H9 (cell line): ENCODE results near the gene ARHGAP26. TPM values are rescaled to one million over a fixed set of nuclear protein-coding genes. Genes with fewer than 3 reads are reported as not detected.

Experiments
- DNase-seq: peaks from one replicate; pipeline ENCODE4 v3.0.0-alpha.2; 2017
- H2AFZ ChIP-seq: one replicate; pipeline ENCODE4 v1.6.1; 2013; ENCODE audit warnings: mild to moderate bottlenecking, low read length, control low read depth, moderate library complexity
- H2AK5ac ChIP-seq: 2 replicates; pipeline ENCODE4 v1.6.1; 2013; ENCODE audit warnings: low read length, control low read depth, mixed read lengths; ENCODE audit not compliant: insufficient read length
- H2BK120ac ChIP-seq: one replicate; pipeline ENCODE4 v1.6.1; 2013; ENCODE audit warnings: low read depth, mild to moderate bottlenecking, low read length, control low read depth, inconsistent platforms; ENCODE audit not compliant: poor library complexity, severe bottlenecking
- H2BK12ac ChIP-seq: 2 replicates; pipeline ENCODE4 v1.6.1; 2013; ENCODE audit warnings: low read length, control low read depth, mixed read lengths, low read depth; ENCODE audit not compliant: insufficient read length
- H2BK15ac ChIP-seq: 2 replicates; pipeline ENCODE4 v1.6.1; 2013; ENCODE audit warnings: low read depth, low read length, control low read depth
- H2BK20ac ChIP-seq: one replicate; pipeline ENCODE4 v1.6.1; 2013; ENCODE audit warnings: low read depth, mild to moderate bottlenecking, low read length, control low read depth, inconsistent platforms; ENCODE audit not compliant: poor library complexity, severe bottlenecking
- H2BK5ac ChIP-seq: 2 replicates; pipeline ENCODE4 v1.6.1; 2013; ENCODE audit warnings: low read length, control low read depth, mixed read lengths; ENCODE audit not compliant: insufficient read length
- H3K14ac ChIP-seq: 2 replicates; pipeline ENCODE4 v1.6.1; 2013; ENCODE audit warnings: low read length, control low read depth; ENCODE audit not compliant: insufficient read depth
- H3K18ac ChIP-seq: 2 replicates; pipeline ENCODE4 v1.6.1; 2013; ENCODE audit warnings: low read depth, mild to moderate bottlenecking, mixed read lengths, low read length, control low read depth; ENCODE audit not compliant: insufficient read length
- H3K23ac ChIP-seq: 2 replicates; pipeline ENCODE4 v1.6.1; 2013; ENCODE audit warnings: low read length, control low read depth, mixed read lengths, low read depth; ENCODE audit not compliant: insufficient read length
- H3K23me2 ChIP-seq: 2 replicates; pipeline ENCODE4 v1.6.1; 2013; ENCODE audit warnings: low read depth, mild to moderate bottlenecking, mixed read lengths, low read length, control low read depth; ENCODE audit not compliant: insufficient read length, poor library complexity, severe bottlenecking
- H3K27ac ChIP-seq: 2 replicates; pipeline ENCODE4 v1.5.1; 2013; ENCODE audit warnings: low read length, control low read depth, mixed read lengths, low read depth; ENCODE audit not compliant: insufficient read length
- H3K27me3 ChIP-seq: 2 replicates; pipeline ENCODE4 v1.6.1; 2013; ENCODE audit warnings: low read length, control low read depth, inconsistent platforms; ENCODE audit not compliant: insufficient read depth
- H3K4ac ChIP-seq: 2 replicates; pipeline ENCODE4 v1.6.1; 2013; ENCODE audit warnings: low read depth, mild to moderate bottlenecking, control low read depth, inconsistent platforms, low read length, moderate library complexity
- H3K4me1 ChIP-seq: 2 replicates; pipeline ENCODE4 v1.6.1; 2013; ENCODE audit warnings: low read length, control low read depth, inconsistent platforms; ENCODE audit not compliant: insufficient read depth
- H3K4me2 ChIP-seq: 2 replicates; pipeline ENCODE4 v1.6.1; 2013; ENCODE audit warnings: low read length, control low read depth, mixed read lengths; ENCODE audit not compliant: insufficient read length, insufficient read depth
- H3K56ac ChIP-seq: 2 replicates; pipeline ENCODE4 v1.6.1; 2013; ENCODE audit warnings: low read depth, mild to moderate bottlenecking, mixed read lengths, low read length, control low read depth; ENCODE audit not compliant: insufficient read length
- H3K79me1 ChIP-seq: 2 replicates; pipeline ENCODE4 v1.6.1; 2013; ENCODE audit warnings: low read depth, mild to moderate bottlenecking, moderate library complexity, low read length, control low read depth, inconsistent platforms; ENCODE audit not compliant: insufficient read depth, poor library complexity, severe bottlenecking
- H3K79me2 ChIP-seq: 2 replicates; pipeline ENCODE4 v1.6.1; 2013; ENCODE audit warnings: low read length, control low read depth, inconsistent platforms; ENCODE audit not compliant: insufficient read depth
- H3K9ac ChIP-seq: 2 replicates; pipeline ENCODE4 v1.6.1; 2013; ENCODE audit warnings: low read length, control low read depth, mixed read lengths; ENCODE audit not compliant: insufficient read length; ENCODE audit errors: extremely low read depth
- H3K9me3 ChIP-seq: one replicate; pipeline ENCODE4 v1.6.1; 2013; ENCODE audit warnings: low read depth, low read length, inconsistent platforms; ENCODE audit not compliant: control insufficient read depth
- H3T11ph ChIP-seq: one replicate; pipeline ENCODE4 v1.6.1; 2013; ENCODE audit warnings: mild to moderate bottlenecking, low read length, control low read depth, inconsistent platforms
- H4K20me1 ChIP-seq: one replicate; pipeline ENCODE4 v1.6.1; 2013; ENCODE audit not compliant: control insufficient read depth, insufficient read length, insufficient read depth
- H4K5ac ChIP-seq: 2 replicates; pipeline ENCODE4 v1.6.1; 2013; ENCODE audit warnings: low read depth, mild to moderate bottlenecking, mixed read lengths, low read length, control low read depth; ENCODE audit not compliant: insufficient read length
- H4K8ac ChIP-seq: replicated peaks from 2 replicates; pipeline ENCODE4 v1.6.1; 2013; ENCODE audit warnings: low read length, control low read depth, mixed read lengths, low read depth; ENCODE audit not compliant: insufficient read length
- H4K91ac ChIP-seq: 2 replicates; pipeline ENCODE4 v1.6.1; 2013; ENCODE audit warnings: low read depth, mild to moderate bottlenecking, moderate library complexity, mixed read lengths, low read length, control low read depth; ENCODE audit not compliant: insufficient read length
- H3K27ac Mint-ChIP-seq, 3 experiments: 2 replicates in 2 of 3; 3 replicates in 1 of 3; pipeline ENCODE4 v1.8.0; 2020 to 2021; ENCODE audit warnings: mixed read lengths in 3 of 3, mild to moderate bottlenecking in 1 of 3, moderate library complexity in 1 of 3
- H3K27me3 Mint-ChIP-seq: 2 replicates; pipeline ENCODE4 v1.8.0; 2021; ENCODE audit warnings: low read depth, mild to moderate bottlenecking, moderate library complexity, mixed read lengths
- H3K36me3 Mint-ChIP-seq, 3 experiments: 2 replicates in 2 of 3; 3 replicates in 1 of 3; pipeline ENCODE4 v1.8.0; 2020 to 2021; ENCODE audit warnings: low read depth in 3 of 3, mixed read lengths in 3 of 3; ENCODE audit not compliant: insufficient read depth in 1 of 3
- H3K4me1 Mint-ChIP-seq, 2 experiments: 2 replicates each; pipeline ENCODE4 v1.8.0; 2020; ENCODE audit warnings: mixed read lengths in 2 of 2
- H3K4me3 Mint-ChIP-seq, 2 experiments: 2 replicates in 1 of 2; 3 replicates in 1 of 2; pipeline ENCODE4 v1.8.0; 2020 to 2021; ENCODE audit warnings: mild to moderate bottlenecking in 2 of 2, mixed read lengths in 2 of 2, moderate library complexity in 1 of 2
- H3K9me3 Mint-ChIP-seq, 2 experiments: 2 replicates in 1 of 2; 3 replicates in 1 of 2; pipeline ENCODE4 v1.8.0; 2020; ENCODE audit warnings: mild to moderate bottlenecking in 2 of 2, mixed read lengths in 2 of 2, moderate library complexity in 1 of 2
- WGBS: extraction: QIAGEN DNeasy Blood & Tissue Kit; methylation state at CpG from one replicate; pipeline ENCODE4 v1.1.7; 2013; ENCODE audit warnings: missing lambda C conversion rate, low lambda C conversion rate, mixed read lengths; ENCODE audit not compliant: insufficient read length; ENCODE audit errors: extremely low coverage; 5-methylcytosine and 5-hydroxymethylcytosine counted together
- total RNA-seq: library from RNA; stranded (reverse); gene quantifications from 2 replicates; pipeline ENCODE4 v1.2.1, GENCODE V29; 2021
- TF ChIP-seq, protein P1 (sequence below): fragments of 200-600 bp; sonication (generic); conservative IDR thresholded peaks from 3 replicates; pipeline ENCODE4 v1.8.0; 2021; ENCODE audit warnings: antibody characterized with exemption, mild to moderate bottlenecking

ARHGAP26 gene
- total RNA-seq, 1 experiment from 2014 or later = 13.8 TPM

DNA sequence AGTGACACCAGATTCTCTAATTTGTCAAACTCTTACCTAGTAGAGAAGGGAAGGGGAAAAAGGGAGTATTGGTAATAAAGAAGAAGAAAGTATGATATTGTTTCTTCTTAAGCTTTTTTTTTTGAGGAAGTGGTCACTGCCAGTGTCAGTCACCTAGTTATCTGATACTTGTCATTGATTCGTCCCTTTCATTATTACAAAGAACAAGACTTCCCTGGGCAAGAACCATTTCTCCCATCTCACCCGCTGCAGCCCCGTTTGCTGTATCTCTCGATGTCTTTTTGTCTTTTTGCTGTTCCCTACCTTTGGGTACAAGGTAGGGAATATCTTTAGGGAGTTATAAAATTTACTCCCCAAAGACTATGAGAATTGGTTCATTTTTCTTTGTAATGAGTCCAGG, 249.0 kb downstream of the ARHGAP26 start:
- H4K20me1 ChIP-seq = no peaks in the 10 kb centered on the region
- no peak overlapping the region for H2BK5ac ChIP-seq
- H2AFZ ChIP-seq = no peak overlapping the region
- no peaks in the 10 kb centered on the region for H3K79me1 ChIP-seq
- H2BK12ac ChIP-seq = no peak overlapping the region
- no peak overlapping the region for H3K4me2 ChIP-seq
- Mint-ChIP-seq H3K36me3 (peaks cover 2 to 20% (median 14%) of the 10 kb centered on the region in 3 experiments), H3K27ac (peak overlapping the region; percentile 41 to 92 (median 51); a peak in 3 of 7 replicates), H3K27me3 (no peaks in the 10 kb centered on the region), H3K4me1 (peaks cover 54 to 69% of the 10 kb centered on the region in 2 experiments), H3K4me3 (no peak overlapping the region), H3K9me3 (peaks cover 7 to 9% of the 10 kb centered on the region in 2 experiments; a peak in 3 of 5 replicates)
- no peak overlapping the region for H3K18ac ChIP-seq
- H3K14ac ChIP-seq = no peak overlapping the region
- no peaks in the 10 kb centered on the region for H3K79me2 ChIP-seq
- H2BK15ac ChIP-seq = no peak overlapping the region
- H3K56ac ChIP-seq = no peak overlapping the region
- no peaks in the 10 kb centered on the region for H3K23me2 ChIP-seq
- no peak overlapping the region for H4K8ac ChIP-seq
- no peak overlapping the region for H4K91ac ChIP-seq
- no peak overlapping the region for H2AK5ac ChIP-seq
- no peak overlapping the region for H2BK120ac ChIP-seq
- DNase-seq = no peak
- no peak overlapping the region for H3K23ac ChIP-seq
- H2BK20ac ChIP-seq = no peak overlapping the region
- no peak overlapping the region for H3K4ac ChIP-seq
- H3K27ac ChIP-seq = no peak overlapping the region
- H3K9me3 ChIP-seq = no peaks in the 10 kb centered on the region
- no CpG with 5 or more reads among the region's 4 CpGs for WGBS
- H3K4me1 ChIP-seq = peaks cover 4% of the 10 kb centered on the region
- H4K5ac ChIP-seq = no peak overlapping the region
- H3K27me3 ChIP-seq = no peaks in the 10 kb centered on the region
- TF ChIP-seq, protein P1, sequence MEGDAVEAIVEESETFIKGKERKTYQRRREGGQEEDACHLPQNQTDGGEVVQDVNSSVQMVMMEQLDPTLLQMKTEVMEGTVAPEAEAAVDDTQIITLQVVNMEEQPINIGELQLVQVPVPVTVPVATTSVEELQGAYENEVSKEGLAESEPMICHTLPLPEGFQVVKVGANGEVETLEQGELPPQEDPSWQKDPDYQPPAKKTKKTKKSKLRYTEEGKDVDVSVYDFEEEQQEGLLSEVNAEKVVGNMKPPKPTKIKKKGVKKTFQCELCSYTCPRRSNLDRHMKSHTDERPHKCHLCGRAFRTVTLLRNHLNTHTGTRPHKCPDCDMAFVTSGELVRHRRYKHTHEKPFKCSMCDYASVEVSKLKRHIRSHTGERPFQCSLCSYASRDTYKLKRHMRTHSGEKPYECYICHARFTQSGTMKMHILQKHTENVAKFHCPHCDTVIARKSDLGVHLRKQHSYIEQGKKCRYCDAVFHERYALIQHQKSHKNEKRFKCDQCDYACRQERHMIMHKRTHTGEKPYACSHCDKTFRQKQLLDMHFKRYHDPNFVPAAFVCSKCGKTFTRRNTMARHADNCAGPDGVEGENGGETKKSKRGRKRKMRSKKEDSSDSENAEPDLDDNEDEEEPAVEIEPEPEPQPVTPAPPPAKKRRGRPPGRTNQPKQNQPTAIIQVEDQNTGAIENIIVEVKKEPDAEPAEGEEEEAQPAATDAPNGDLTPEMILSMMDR = no peak
- H3T11ph ChIP-seq = no peak overlapping the region
- H3K9ac ChIP-seq = no peak overlapping the region
